Panc1 (cell line): ENCODE results near the gene GPAM.

ENCODE experiments used
- POLR2AphosphoS5 ChIP-seq: IDR thresholded peaks from 2 replicates; pipeline ENCODE4 v1.6.1; 2012; ENCODE audit warnings: mild to moderate bottlenecking, low read depth, low read length, moderate library complexity
- REST ChIP-seq, 2 experiments: IDR thresholded peaks; 2 replicates each; pipeline ENCODE4 v1.6.1; 2011 to 2012; ENCODE audit warnings: low read depth in 2 of 2, control low read depth in 1 of 2, low read length in 1 of 2, mild to moderate bottlenecking in 1 of 2, moderate library complexity in 1 of 2; ENCODE audit not compliant: insufficient read depth in 1 of 2
- SIN3A ChIP-seq: IDR thresholded peaks from 2 replicates; pipeline ENCODE4 v1.6.1; 2012; ENCODE audit warnings: low read depth, mild to moderate bottlenecking, low read length, moderate library complexity, borderline replicate concordance; ENCODE audit not compliant: insufficient read depth
- TCF7L2 ChIP-seq: IDR thresholded peaks from 2 replicates; pipeline ENCODE4 v1.6.1; 2011; ENCODE audit warnings: mild to moderate bottlenecking, low read depth, low read length, inconsistent platforms
- TF ChIP-seq, protein P1 (sequence below): fragments of 450-650 bp; IDR thresholded peaks from 2 replicates; pipeline ENCODE4 v1.5.1; 2017; ENCODE audit warnings: mild to moderate bottlenecking

DNA sequence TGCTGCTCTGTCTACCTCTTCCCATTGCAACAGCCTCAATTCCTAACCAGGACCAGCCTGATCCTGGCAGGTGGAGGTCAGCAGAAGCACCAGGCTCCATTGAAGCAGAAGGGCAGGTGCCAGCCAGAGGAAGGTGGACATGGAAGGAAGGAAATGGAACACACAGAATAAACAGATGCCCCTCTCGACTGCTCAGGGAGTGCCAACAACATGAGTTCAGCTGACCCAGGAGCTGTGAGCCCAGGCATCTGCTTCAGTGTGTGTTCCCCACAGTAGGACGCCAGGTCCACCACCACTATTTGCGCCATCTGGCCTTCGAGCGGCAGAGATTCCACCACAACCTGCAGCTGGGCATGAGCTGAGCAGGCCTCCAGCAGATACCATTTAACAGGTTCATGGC lies 56.7 kb downstream of the GPAM start:
- TF ChIP-seq, protein P1, sequence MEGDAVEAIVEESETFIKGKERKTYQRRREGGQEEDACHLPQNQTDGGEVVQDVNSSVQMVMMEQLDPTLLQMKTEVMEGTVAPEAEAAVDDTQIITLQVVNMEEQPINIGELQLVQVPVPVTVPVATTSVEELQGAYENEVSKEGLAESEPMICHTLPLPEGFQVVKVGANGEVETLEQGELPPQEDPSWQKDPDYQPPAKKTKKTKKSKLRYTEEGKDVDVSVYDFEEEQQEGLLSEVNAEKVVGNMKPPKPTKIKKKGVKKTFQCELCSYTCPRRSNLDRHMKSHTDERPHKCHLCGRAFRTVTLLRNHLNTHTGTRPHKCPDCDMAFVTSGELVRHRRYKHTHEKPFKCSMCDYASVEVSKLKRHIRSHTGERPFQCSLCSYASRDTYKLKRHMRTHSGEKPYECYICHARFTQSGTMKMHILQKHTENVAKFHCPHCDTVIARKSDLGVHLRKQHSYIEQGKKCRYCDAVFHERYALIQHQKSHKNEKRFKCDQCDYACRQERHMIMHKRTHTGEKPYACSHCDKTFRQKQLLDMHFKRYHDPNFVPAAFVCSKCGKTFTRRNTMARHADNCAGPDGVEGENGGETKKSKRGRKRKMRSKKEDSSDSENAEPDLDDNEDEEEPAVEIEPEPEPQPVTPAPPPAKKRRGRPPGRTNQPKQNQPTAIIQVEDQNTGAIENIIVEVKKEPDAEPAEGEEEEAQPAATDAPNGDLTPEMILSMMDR = no peak
- TF ChIP-seq SIN3A = no peak
- no peak for TF ChIP-seq POLR2AphosphoS5
- TF ChIP-seq REST (IDR thresholded peaks at IDR 0.05; ENCODE audit: insufficient read depth in 1 of 2, low read depth in 2 of 2, low read length in 1 of 2) = no peak
- TF ChIP-seq TCF7L2 = no peak
